Caco-2 (cell line): ENCODE data around the gene ZNF43. TPM values are rescaled to one million over a fixed set of nuclear protein-coding genes. Genes with fewer than 3 reads are reported as not detected.

Experiments
- BruUV-seq: library from RNA; stranded (reverse); fragments of 400-500 nt; replicated peaks from 2 replicates; lab custom pipeline; 2021; lab: Mats Ljungman, UMichigan
- CTCF ChIA-PET: fragments of 300-600 bp; sonication (Branson Sonifier 250); formaldehyde crosslinking; loops from one replicate; lab custom pipeline; 2022; ENCODE audit warnings: antibody characterized with exemption; lab: Charles Lee
- POLR2A ChIA-PET: fragments of 300-600 bp; sonication (Branson Sonifier 250); formaldehyde crosslinking; loops from one replicate; lab custom pipeline; 2022; ENCODE audit warnings: antibody characterized with exemption; lab: Charles Lee
- DNase-seq, 2 experiments: peaks; one replicate each; pipeline versions ENCODE4 v3.0.0 to v3.0.0-alpha.2; 2020 to 2022
- H3K27me3 ChIP-seq: replicated peaks from 2 replicates; pipeline ENCODE4 v1.6.0; 2011; ENCODE audit warnings: low read length; ENCODE audit not compliant: control insufficient read depth, insufficient read depth
- H3K36me3 ChIP-seq: 2 replicates; pipeline ENCODE4 v1.5.1; 2011; ENCODE audit warnings: low read length; ENCODE audit not compliant: control insufficient read depth, insufficient read depth
- H3K4me1 ChIP-seq: fragments of 250-450 bp; sonication (Bioruptor Pico); 2 replicates; pipeline ENCODE4 v1.5.1; 2020; ENCODE audit warnings: mild to moderate bottlenecking
- H3K4me3 ChIP-seq: 2 replicates; pipeline ENCODE4 v1.5.1; 2011; ENCODE audit warnings: low read depth, mild to moderate bottlenecking, control low read depth, low read length
- H3K9me3 ChIP-seq: fragments of 250-450 bp; sonication (Bioruptor Pico); 2 replicates; pipeline ENCODE4 v1.5.1; 2020; ENCODE audit warnings: mild to moderate bottlenecking, moderate library complexity
- H3K27ac Mint-ChIP-seq: one replicate; pipeline ENCODE4 v1.8.0; 2022; ENCODE audit warnings: mixed read lengths; ENCODE audit not compliant: unreplicated experiment
- H3K27me3 Mint-ChIP-seq: one replicate; pipeline ENCODE4 v1.8.0; 2022; ENCODE audit warnings: mixed read lengths; ENCODE audit not compliant: insufficient read depth, unreplicated experiment
- H3K36me3 Mint-ChIP-seq: one replicate; pipeline ENCODE4 v1.8.0; 2022; ENCODE audit warnings: mild to moderate bottlenecking, mixed read lengths; ENCODE audit not compliant: insufficient read depth, unreplicated experiment
- H3K4me1 Mint-ChIP-seq: one replicate; pipeline ENCODE4 v1.8.0; 2022; ENCODE audit warnings: low read depth, mixed read lengths; ENCODE audit not compliant: unreplicated experiment
- H3K4me3 Mint-ChIP-seq: one replicate; pipeline ENCODE4 v1.8.0; 2022; ENCODE audit warnings: mild to moderate bottlenecking, moderate library complexity, mixed read lengths; ENCODE audit not compliant: unreplicated experiment
- H3K9me3 Mint-ChIP-seq: one replicate; pipeline ENCODE4 v1.8.0; 2022; ENCODE audit warnings: mixed read lengths; ENCODE audit not compliant: unreplicated experiment
- intact Hi-C: fragments of 100-400 bp; cut with micrococcal nuclease; formaldehyde crosslinking; loops from one replicate; pipeline ENCODE4 v1.10.0; 2022; ENCODE audit not compliant: unreplicated experiment
- total RNA-seq: library from RNA; stranded (reverse); gene quantifications from 2 replicates; pipeline ENCODE4 v1.2.3, GENCODE V29; 2022
- TF ChIP-seq, protein P1 (sequence below), 2 experiments: fragments of 200-600 bp in 1 of 2; IDR thresholded peaks; 1 replicate in 1 of 2; 2 replicates in 1 of 2; pipeline versions ENCODE4 v1.5.1 to v1.8.0; 2011 to 2022; ENCODE audit warnings: antibody characterized with exemption in 1 of 2, control low read depth in 1 of 2, inconsistent platforms in 1 of 2, low read depth in 1 of 2, low read length in 1 of 2, mild to moderate bottlenecking in 1 of 2, moderate library complexity in 1 of 2; ENCODE audit not compliant: insufficient read depth in 1 of 2, severe bottlenecking in 1 of 2, unreplicated experiment in 1 of 2

The ZNF43 gene
- total RNA-seq, 1 experiment from 2014 or later = not detected

GRCh38 chr19:21848706-21849105 is 12.7 kb upstream of the ZNF43 start:
- no TSS peak for BruUV-seq
- H3K9me3 Mint-ChIP-seq = no peaks in the 10 kb centered on the region
- no peaks in the 10 kb centered on the region for H3K4me1 ChIP-seq
- CTCF ChIA-PET = no interaction called here
- no peaks in the 10 kb centered on the region for H3K36me3 Mint-ChIP-seq
- H3K27me3 ChIP-seq = no peaks in the 10 kb centered on the region
- no peaks in the 10 kb centered on the region for H3K36me3 ChIP-seq
- POLR2A ChIA-PET = no interaction called here
- no peaks in the 10 kb centered on the region for H3K27me3 Mint-ChIP-seq
- DNase-seq = no peak
- H3K4me1 Mint-ChIP-seq = no peaks in the 10 kb centered on the region
- no peak overlapping the region for H3K4me3 Mint-ChIP-seq
- H3K27ac Mint-ChIP-seq = no peak overlapping the region
- TF ChIP-seq, protein P1, sequence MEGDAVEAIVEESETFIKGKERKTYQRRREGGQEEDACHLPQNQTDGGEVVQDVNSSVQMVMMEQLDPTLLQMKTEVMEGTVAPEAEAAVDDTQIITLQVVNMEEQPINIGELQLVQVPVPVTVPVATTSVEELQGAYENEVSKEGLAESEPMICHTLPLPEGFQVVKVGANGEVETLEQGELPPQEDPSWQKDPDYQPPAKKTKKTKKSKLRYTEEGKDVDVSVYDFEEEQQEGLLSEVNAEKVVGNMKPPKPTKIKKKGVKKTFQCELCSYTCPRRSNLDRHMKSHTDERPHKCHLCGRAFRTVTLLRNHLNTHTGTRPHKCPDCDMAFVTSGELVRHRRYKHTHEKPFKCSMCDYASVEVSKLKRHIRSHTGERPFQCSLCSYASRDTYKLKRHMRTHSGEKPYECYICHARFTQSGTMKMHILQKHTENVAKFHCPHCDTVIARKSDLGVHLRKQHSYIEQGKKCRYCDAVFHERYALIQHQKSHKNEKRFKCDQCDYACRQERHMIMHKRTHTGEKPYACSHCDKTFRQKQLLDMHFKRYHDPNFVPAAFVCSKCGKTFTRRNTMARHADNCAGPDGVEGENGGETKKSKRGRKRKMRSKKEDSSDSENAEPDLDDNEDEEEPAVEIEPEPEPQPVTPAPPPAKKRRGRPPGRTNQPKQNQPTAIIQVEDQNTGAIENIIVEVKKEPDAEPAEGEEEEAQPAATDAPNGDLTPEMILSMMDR (IDR thresholded peaks at IDR 0.05; ENCODE audit: insufficient read depth in 1 of 2, low read depth in 1 of 2, low read length in 1 of 2, severe bottlenecking in 1 of 2, unreplicated experiment in 1 of 2) = no peak
- H3K9me3 ChIP-seq = no peaks in the 10 kb centered on the region
- intact Hi-C loops = no loop called here
- no peak overlapping the region for H3K4me3 ChIP-seq

DNA sequence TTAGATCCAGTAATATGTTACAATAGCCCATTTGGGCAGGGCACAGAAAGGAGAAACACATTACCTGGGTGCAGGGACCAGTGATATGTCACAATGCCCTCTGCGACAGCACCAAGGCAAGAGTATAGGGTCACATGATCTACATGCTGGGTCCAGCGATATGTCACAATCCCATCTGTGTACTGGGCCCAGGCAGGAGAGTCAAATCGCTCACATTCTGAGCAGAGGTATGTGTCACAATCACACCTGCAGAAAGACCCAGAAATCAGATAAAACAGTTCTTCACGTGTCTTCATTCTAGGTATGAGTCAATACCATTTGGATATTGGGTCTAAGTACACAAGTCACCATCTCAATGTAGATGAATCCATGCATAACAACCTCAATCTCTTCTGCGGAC is 7.1 kb upstream of the ZNF43 start:
- Mint-ChIP-seq H3K36me3 (no peaks in the 10 kb centered on the region), H3K4me1 (no peaks in the 10 kb centered on the region), H3K4me3 (no peak overlapping the region), H3K9me3 (no peaks in the 10 kb centered on the region), H3K27me3 (no peaks in the 10 kb centered on the region), H3K27ac (no peak overlapping the region)
- DNase-seq = no peak
- TF ChIP-seq, protein P1 (IDR thresholded peaks at IDR 0.05; ENCODE audit: insufficient read depth in 1 of 2, low read depth in 1 of 2, low read length in 1 of 2, severe bottlenecking in 1 of 2, unreplicated experiment in 1 of 2) = no peak
- Histone ChIP-seq H3K4me3 (no peak overlapping the region), H3K36me3 (no peaks in the 10 kb centered on the region), H3K9me3 (no peaks in the 10 kb centered on the region), H3K4me1 (no peaks in the 10 kb centered on the region), H3K27me3 (no peaks in the 10 kb centered on the region)
- intact Hi-C loops = no loop called here
- no TSS peak for BruUV-seq
- POLR2A ChIA-PET = no interaction called here
- CTCF ChIA-PET = no interaction called here

DNA sequence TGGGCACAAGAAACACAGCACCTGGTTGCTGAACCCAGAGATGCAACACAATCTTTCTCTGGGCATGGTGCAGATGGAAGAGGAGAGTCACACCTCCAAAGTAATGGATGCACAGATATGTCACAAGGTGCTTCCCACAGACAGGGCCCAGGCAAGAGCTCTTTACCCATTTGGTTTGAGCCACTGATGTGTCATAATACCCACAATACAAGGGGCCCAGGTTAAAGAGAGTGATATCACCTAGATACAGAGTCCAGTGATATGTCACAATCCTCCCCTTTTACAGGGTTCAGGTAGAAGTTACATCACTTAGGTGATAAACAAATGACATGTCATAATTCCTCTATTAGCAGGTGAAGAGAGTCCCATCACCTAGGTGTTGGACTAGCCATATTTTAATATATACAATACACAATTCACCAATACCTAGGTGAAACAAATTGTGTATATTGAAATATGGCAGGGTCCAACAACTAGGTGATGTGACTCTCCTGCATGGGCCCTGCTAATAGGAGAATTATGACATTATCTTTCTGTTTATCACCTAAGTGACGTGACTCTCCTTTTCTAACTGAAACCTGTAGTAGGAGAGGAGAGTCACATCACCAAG is 5.6 kb upstream of the ZNF43 start:
- Histone ChIP-seq H3K9me3 (no peaks in the 10 kb centered on the region), H3K4me1 (no peaks in the 10 kb centered on the region), H3K27me3 (no peaks in the 10 kb centered on the region), H3K36me3 (no peaks in the 10 kb centered on the region), H3K4me3 (no peak overlapping the region)
- no peaks in the 10 kb centered on the region for H3K4me1 Mint-ChIP-seq
- ChIA-PET POLR2A (no interaction called here), CTCF (no interaction called here)
- no TSS peak for BruUV-seq
- H3K27ac Mint-ChIP-seq = no peak overlapping the region
- H3K4me3 Mint-ChIP-seq = no peak overlapping the region
- DNase-seq = no peak
- intact Hi-C loops = no loop called here
- H3K27me3 Mint-ChIP-seq = no peaks in the 10 kb centered on the region
- no peaks in the 10 kb centered on the region for H3K9me3 Mint-ChIP-seq
- H3K36me3 Mint-ChIP-seq = no peaks in the 10 kb centered on the region
- TF ChIP-seq, protein P1 (IDR thresholded peaks at IDR 0.05; ENCODE audit: insufficient read depth in 1 of 2, low read depth in 1 of 2, low read length in 1 of 2, severe bottlenecking in 1 of 2, unreplicated experiment in 1 of 2) = no peak
